Liver (tissue), 9 donors: ENCODE measurements around the gene TAPT1. TPM values are rescaled to one million over a fixed set of nuclear protein-coding genes. Genes with fewer than 3 reads are reported as not detected.
A peak's percentile ranks its signal among the peaks of the same experiment; 100 is the strongest.

ENCODE experiments used
- DNase-seq: peaks from one replicate; pipeline ENCODE4 v3.0.0-alpha.2; 2017; ENCODE audit warnings: low spot score
- H3K27ac ChIP-seq, 2 donors: one replicate each; pipeline ENCODE4 v1.7.0; 2013; ENCODE audit warnings: inconsistent platforms in 2 of 2, low read length in 2 of 2, control low read depth in 1 of 2, low read depth in 1 of 2, mild to moderate bottlenecking in 1 of 2
- H3K27me3 ChIP-seq, 4 donors: one replicate each; pipeline versions ENCODE4 v1.6.1 to v1.7.0; 2013; ENCODE audit warnings: low read length in 3 of 4, inconsistent platforms in 1 of 4, mild to moderate bottlenecking in 1 of 4, moderate library complexity in 1 of 4; ENCODE audit not compliant: control insufficient read depth in 4 of 4, insufficient read depth in 4 of 4
- H3K36me3 ChIP-seq, 4 donors: one replicate each; pipeline versions ENCODE4 v1.6.1 to v1.7.0; 2013; ENCODE audit warnings: low read length in 3 of 4, mild to moderate bottlenecking in 3 of 4, low read depth in 1 of 4, moderate library complexity in 1 of 4; ENCODE audit not compliant: control insufficient read depth in 4 of 4, insufficient read depth in 3 of 4
- H3K4me1 ChIP-seq, 4 donors: one replicate each; pipeline versions ENCODE4 v1.6.1 to v1.7.0; 2013; ENCODE audit warnings: low read length in 3 of 4, mild to moderate bottlenecking in 3 of 4, moderate library complexity in 1 of 4; ENCODE audit not compliant: control insufficient read depth in 4 of 4, insufficient read depth in 4 of 4
- H3K4me3 ChIP-seq, 3 donors: one replicate each; pipeline versions ENCODE4 v1.6.1 to v1.7.0; 2013; ENCODE audit warnings: low read length in 3 of 3, control low read depth in 1 of 3, low read depth in 1 of 3, mild to moderate bottlenecking in 1 of 3
- H3K9ac ChIP-seq, 2 donors: one replicate each; pipeline ENCODE4 v1.7.0; 2013; ENCODE audit warnings: low read length in 2 of 2, mild to moderate bottlenecking in 2 of 2, moderate library complexity in 2 of 2, control low read depth in 1 of 2, low read depth in 1 of 2
- H3K9me3 ChIP-seq, 4 donors: one replicate each; pipeline versions ENCODE4 v1.6.1 to v1.7.0; 2013; ENCODE audit warnings: low read length in 3 of 4; ENCODE audit not compliant: control insufficient read depth in 4 of 4
- ATF3 ChIP-seq: IDR thresholded peaks from 2 replicates; pipeline ENCODE4 v1.6.1; 2016; ENCODE audit warnings: antibody characterized with exemption
- CTCF ChIP-seq: fragments of 150-350 bp; IDR thresholded peaks from 2 replicates; pipeline ENCODE4 v1.5.1; 2017; ENCODE audit warnings: improper control_type of control experiment, low read depth, low read length; ENCODE audit not compliant: missing input control
- EGR1 ChIP-seq, 2 donors: IDR thresholded peaks; 2 replicates each; pipeline ENCODE4 v1.6.1; 2016 to 2018; ENCODE audit warnings: antibody characterized with exemption in 2 of 2, low read depth in 2 of 2
- FOXA1 ChIP-seq: IDR thresholded peaks from 2 replicates; pipeline ENCODE4 v1.6.1; 2016; ENCODE audit warnings: antibody characterized with exemption
- FOXA2 ChIP-seq: IDR thresholded peaks from 2 replicates; pipeline ENCODE4 v1.6.1; 2016; ENCODE audit warnings: antibody characterized with exemption
- GABPA ChIP-seq, 2 donors: IDR thresholded peaks in 1 of 2; conservative IDR thresholded peaks in 1 of 2; 2 replicates each; pipeline ENCODE4 v1.6.1; 2016; ENCODE audit warnings: antibody characterized with exemption in 2 of 2, mild to moderate bottlenecking in 1 of 2, moderate library complexity in 1 of 2
- HNF4A ChIP-seq, 2 donors: conservative IDR thresholded peaks; 2 replicates each; pipeline ENCODE4 v1.6.1; 2016; ENCODE audit warnings: antibody characterized with exemption in 2 of 2, mild to moderate bottlenecking in 2 of 2
- HNF4G ChIP-seq: IDR thresholded peaks from 2 replicates; pipeline ENCODE4 v1.6.1; 2016; ENCODE audit warnings: antibody characterized with exemption
- NR2F2 ChIP-seq: IDR thresholded peaks from 2 replicates; pipeline ENCODE4 v1.6.1; 2016; ENCODE audit warnings: antibody characterized with exemption
- RAD21 ChIP-seq, 2 donors: IDR thresholded peaks; 2 replicates each; pipeline ENCODE4 v1.6.1; 2016; ENCODE audit warnings: antibody characterized with exemption in 2 of 2, mild to moderate bottlenecking in 2 of 2
- REST ChIP-seq: IDR thresholded peaks from 2 replicates; pipeline ENCODE4 v1.6.1; 2016; ENCODE audit warnings: antibody characterized with exemption, mild to moderate bottlenecking
- RXRA ChIP-seq, 2 donors: IDR thresholded peaks; 2 replicates each; pipeline ENCODE4 v1.6.1; 2017 to 2018; ENCODE audit warnings: antibody characterized with exemption in 2 of 2, mild to moderate bottlenecking in 1 of 2
- SP1 ChIP-seq: IDR thresholded peaks from 2 replicates; pipeline ENCODE4 v1.6.1; 2018; ENCODE audit warnings: antibody characterized with exemption, mild to moderate bottlenecking
- TAF1 ChIP-seq: conservative IDR thresholded peaks from 2 replicates; pipeline ENCODE4 v1.6.1; 2016; ENCODE audit warnings: antibody characterized with exemption, mild to moderate bottlenecking
- YY1 ChIP-seq: IDR thresholded peaks from 2 replicates; pipeline ENCODE4 v1.6.1; 2016; ENCODE audit warnings: antibody characterized with exemption, mild to moderate bottlenecking
- WGBS: extraction: QIAGEN DNeasy Blood & Tissue Kit; methylation state at CpG from one replicate; pipeline ENCODE4 v1.1.7; 2013; 5-methylcytosine and 5-hydroxymethylcytosine counted together
- polyA plus RNA-seq, 2 donors: library from polyadenylated mRNA; stranded (reverse) in 1 of 2; unstranded in 1 of 2; fragments of 200-250 nt in 1 of 2; fragments of >200 nt in 1 of 2; fragmentation: Nextera tagmentation in 1 of 2; extraction: Ambion mirVana in 1 of 2; gene quantifications; one replicate each; pipeline versions ENCODE4 v1.2.1 to v1.2.3, GENCODE V29; 2013 to 2015
- total RNA-seq, 2 donors: library from RNA; depleted of rRNA; stranded (reverse); fragments of >200 nt; gene quantifications; one replicate each; pipeline ENCODE4 v1.2.3, GENCODE V29; 2014
- donor health status: healthy.
- donor health status: healthy.
- donor health status: healthy.
- donor health status: healthy.
- donor health status: healthy.

TAPT1 gene
- total and polyA plus RNA-seq, 4 donors: 12.2 to 53.7 (median 22.1) TPM

- TF ChIP-seq CTCF: no peak
- no peak for TF ChIP-seq RAD21 (IDR thresholded peaks at IDR 0.05)
- no peak for TF ChIP-seq FOXA2
- no peak for TF ChIP-seq GABPA (IDR thresholded peaks at IDR 0.05 in 1 of 2, conservative IDR thresholded peaks at IDR 0.05 in 1 of 2)
- no peak for TF ChIP-seq FOXA1
- TF ChIP-seq EGR1 (IDR thresholded peaks at IDR 0.05; ENCODE audit: low read depth in 2 of 2): no peak
- no peak for TF ChIP-seq NR2F2
Observed at GRCh38 chr4:16243285-16243684, 17.0 kb upstream of the TAPT1 start (continued).

- Histone ChIP-seq H3K36me3 (no peaks in the 10 kb centered on the region), H3K27me3 (no peaks in the 10 kb centered on the region), H3K4me3 (no peak overlapping the region), H3K4me1 (peaks cover 2 to 17% (median 12%) of the 10 kb centered on the region in 4 donors), H3K9me3 (no peaks in the 10 kb centered on the region), H3K9ac (no peak overlapping the region), H3K27ac (no peak overlapping the region)
- TF ChIP-seq RXRA (IDR thresholded peaks at IDR 0.05) (no peak), YY1 (no peak), EGR1 (IDR thresholded peaks at IDR 0.05; ENCODE audit: low read depth in 2 of 2) (no peak), TAF1 (no peak), GABPA (IDR thresholded peaks at IDR 0.05 in 1 of 2, conservative IDR thresholded peaks at IDR 0.05 in 1 of 2) (no peak), SP1 (no peak), REST (no peak), ATF3 (no peak), HNF4G (no peak), FOXA1 (no peak)
- DNase-seq: no peak
Observed at GRCh38 chr4:16240300-16240699, 14.0 kb upstream of the TAPT1 start.

- 77% methylated on average over 3 of the region's 3 CpGs for WGBS
- peaks cover 2 to 17% (median 12%) of the 10 kb centered on the region in 4 donors for H3K4me1 ChIP-seq
- no peak overlapping the region for H3K27ac ChIP-seq
- no peak for DNase-seq
- no peaks in the 10 kb centered on the region for H3K9me3 ChIP-seq
- TF ChIP-seq SP1 (peak; percentile 70), RAD21 (IDR thresholded peaks at IDR 0.05) (no peak), HNF4A (conservative IDR thresholded peaks at IDR 0.05) (peak; percentile 75 to 84), EGR1 (IDR thresholded peaks at IDR 0.05; ENCODE audit: low read depth in 2 of 2) (no peak), FOXA1 (peak; percentile 15), RXRA (IDR thresholded peaks at IDR 0.05) (peak; percentile 46 to 65), HNF4G (peak; percentile 44)
- H3K9ac ChIP-seq: no peak overlapping the region
- no peaks in the 10 kb centered on the region for H3K36me3 ChIP-seq
- H3K4me3 ChIP-seq: no peak overlapping the region
- no peaks in the 10 kb centered on the region for H3K27me3 ChIP-seq
Observed at GRCh38 chr4:16239086-16239485, 12.8 kb upstream of the TAPT1 start.
